ENCODE results near the gene QTRT2.

QTRT2 gene

GRCh38 chr3:114127517-114127916, 71.0 kb downstream of the QTRT2 start:
- DNase-seq, result no peak

- DNase-seq, result no peak
Measured at GRCh38 chr3:114128231-114128630, 71.7 kb downstream of the QTRT2 start.

GRCh38 chr3:114128826-114129225, 72.3 kb downstream of the QTRT2 start:
- no peak for DNase-seq

- no peak for DNase-seq
Measured at GRCh38 chr3:114132500-114132899, 76.0 kb downstream of the QTRT2 start.

GRCh38 chr3:114133947-114134346, 77.4 kb downstream of the QTRT2 start:
- DNase-seq, result no peak
